OCI-LY7 (cell line): ENCODE measurements around the gene NSUN2. TPM values are rescaled to one million over a fixed set of nuclear protein-coding genes. Genes with fewer than 3 reads are reported as not detected.

Experiments
- BruUV-seq: library from RNA; stranded (reverse); fragments of 400-500 nt; replicated peaks from 2 replicates; lab custom pipeline; 2021; lab: Mats Ljungman, UMichigan
- CTCF ChIA-PET: fragments of 300-600 bp; sonication (Branson Sonifier 250); formaldehyde crosslinking; loops from one replicate; lab custom pipeline; 2022; ENCODE audit warnings: antibody characterized with exemption; ENCODE audit not compliant: unreplicated experiment; lab: Charles Lee
- POLR2A ChIA-PET: fragments of 300-600 bp; sonication (Branson Sonifier 250); formaldehyde crosslinking; loops from one replicate; lab custom pipeline; 2022; ENCODE audit warnings: antibody characterized with exemption; lab: Charles Lee
- DNase-seq: peaks from one replicate; pipeline ENCODE4 v3.0.0-alpha.2; 2015; ENCODE audit warnings: low spot score
- H2AFZ ChIP-seq: fragments of 200-600 bp; sonication (generic), shearing (Covaris generic); 2 replicates; pipeline ENCODE4 v1.6.1; 2014; ENCODE audit warnings: mild to moderate bottlenecking, antibody characterized with exemption, low read length, moderate library complexity
- H3K27ac ChIP-seq: fragments of 200-600 bp; sonication (generic); 2 replicates; pipeline ENCODE4 v1.5.1; 2014; ENCODE audit warnings: mixed run types, low read depth, mild to moderate bottlenecking, moderate library complexity, low read length, inconsistent platforms; ENCODE audit not compliant: poor library complexity, severe bottlenecking
- H3K36me3 ChIP-seq: fragments of 200-600 bp; sonication (generic); 2 replicates; pipeline ENCODE4 v1.6.1; 2014; ENCODE audit warnings: mild to moderate bottlenecking, antibody characterized with exemption, low read length, moderate library complexity, mixed read lengths; ENCODE audit not compliant: insufficient read depth
- H3K4me1 ChIP-seq: fragments of 200-600 bp; sonication (generic); 2 replicates; pipeline ENCODE4 v1.5.1; 2014; ENCODE audit warnings: mild to moderate bottlenecking, low read length; ENCODE audit not compliant: insufficient read depth, poor library complexity, severe bottlenecking
- H3K4me2 ChIP-seq: fragments of 200-600 bp; sonication (generic); 2 replicates; pipeline ENCODE4 v1.6.1; 2014; ENCODE audit warnings: mild to moderate bottlenecking, low read length
- H3K4me3 ChIP-seq: fragments of 200-600 bp; sonication (generic); 2 replicates; pipeline ENCODE4 v1.5.1; 2014; ENCODE audit warnings: mild to moderate bottlenecking, low read depth, low read length; ENCODE audit not compliant: poor library complexity, severe bottlenecking
- H3K79me2 ChIP-seq: fragments of 200-600 bp; sonication (generic); 2 replicates; pipeline ENCODE4 v1.6.1; 2016; ENCODE audit warnings: low read depth, mild to moderate bottlenecking, low read length, moderate library complexity, mixed read lengths; ENCODE audit not compliant: insufficient read depth
- H3K9me2 ChIP-seq: fragments of 200-600 bp; sonication (generic); 2 replicates; pipeline ENCODE4 v1.6.1; 2016; ENCODE audit warnings: mild to moderate bottlenecking, low read length, mixed read lengths; ENCODE audit not compliant: insufficient read depth
- H3K9me3 ChIP-seq: fragments of 200-600 bp; sonication (generic); 2 replicates; pipeline ENCODE4 v1.6.1; 2014; ENCODE audit warnings: mild to moderate bottlenecking, mixed run types, low read length, mixed read lengths
- H4K20me1 ChIP-seq: fragments of 200-600 bp; sonication (generic); 2 replicates; pipeline ENCODE4 v1.6.1; 2014; ENCODE audit warnings: mild to moderate bottlenecking, antibody characterized with exemption, low read length, moderate library complexity, mixed read lengths; ENCODE audit not compliant: insufficient read depth
- EZH2phosphoT487 ChIP-seq: fragments of 200-600 bp; sonication (generic); IDR thresholded peaks from 2 replicates; pipeline ENCODE4 v1.6.1; 2018; ENCODE audit warnings: low read depth, borderline replicate concordance, mild to moderate bottlenecking, mixed run types, antibody characterized with exemption, low read length, moderate library complexity, mixed read lengths
- intact Hi-C: fragments of 100-400 bp; cut with micrococcal nuclease; formaldehyde crosslinking; loops from one replicate; pipeline ENCODE4 v1.10.0; 2022; ENCODE audit not compliant: unreplicated experiment
- total RNA-seq, 2 experiments: library from RNA; depleted of rRNA in 1 of 2; stranded (reverse); fragments of >200 nt in 1 of 2; shearing (Covaris generic) in 1 of 2; gene quantifications; 2 replicates each; pipeline ENCODE4 v1.2.3, GENCODE V29; 2014 to 2022
- TF ChIP-seq, protein P1 (sequence below): fragments of 200-600 bp; sonication (generic); conservative IDR thresholded peaks from 2 replicates; pipeline ENCODE4 v1.5.1; 2014; ENCODE audit warnings: mild to moderate bottlenecking, antibody characterized with exemption, low read length, moderate library complexity, mixed read lengths

NSUN2 gene
- total RNA-seq, 2 experiments from 2014 or later = 88.9 to 139 TPM

GRCh38 chr5:6557807-6558575, 74.9 kb downstream of the NSUN2 start:
- no peak overlapping the region for H2AFZ ChIP-seq
- no peaks in the 10 kb centered on the region for H3K4me1 ChIP-seq
- no peaks in the 10 kb centered on the region for H3K36me3 ChIP-seq
- intact Hi-C loops = no loop called here
- no peak for TF ChIP-seq EZH2phosphoT487
- TF ChIP-seq, protein P1, sequence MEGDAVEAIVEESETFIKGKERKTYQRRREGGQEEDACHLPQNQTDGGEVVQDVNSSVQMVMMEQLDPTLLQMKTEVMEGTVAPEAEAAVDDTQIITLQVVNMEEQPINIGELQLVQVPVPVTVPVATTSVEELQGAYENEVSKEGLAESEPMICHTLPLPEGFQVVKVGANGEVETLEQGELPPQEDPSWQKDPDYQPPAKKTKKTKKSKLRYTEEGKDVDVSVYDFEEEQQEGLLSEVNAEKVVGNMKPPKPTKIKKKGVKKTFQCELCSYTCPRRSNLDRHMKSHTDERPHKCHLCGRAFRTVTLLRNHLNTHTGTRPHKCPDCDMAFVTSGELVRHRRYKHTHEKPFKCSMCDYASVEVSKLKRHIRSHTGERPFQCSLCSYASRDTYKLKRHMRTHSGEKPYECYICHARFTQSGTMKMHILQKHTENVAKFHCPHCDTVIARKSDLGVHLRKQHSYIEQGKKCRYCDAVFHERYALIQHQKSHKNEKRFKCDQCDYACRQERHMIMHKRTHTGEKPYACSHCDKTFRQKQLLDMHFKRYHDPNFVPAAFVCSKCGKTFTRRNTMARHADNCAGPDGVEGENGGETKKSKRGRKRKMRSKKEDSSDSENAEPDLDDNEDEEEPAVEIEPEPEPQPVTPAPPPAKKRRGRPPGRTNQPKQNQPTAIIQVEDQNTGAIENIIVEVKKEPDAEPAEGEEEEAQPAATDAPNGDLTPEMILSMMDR = no peak
- DNase-seq = no peak
- CTCF ChIA-PET = no interaction called here
- no TSS peak for BruUV-seq
- no peaks in the 10 kb centered on the region for H3K9me2 ChIP-seq
- H3K4me2 ChIP-seq = no peak overlapping the region
- POLR2A ChIA-PET = no interaction called here
- no peaks in the 10 kb centered on the region for H3K79me2 ChIP-seq
- H3K27ac ChIP-seq = no peak overlapping the region
- H3K4me3 ChIP-seq = no peak overlapping the region
- no peaks in the 10 kb centered on the region for H3K9me3 ChIP-seq
- no peaks in the 10 kb centered on the region for H4K20me1 ChIP-seq

DNA sequence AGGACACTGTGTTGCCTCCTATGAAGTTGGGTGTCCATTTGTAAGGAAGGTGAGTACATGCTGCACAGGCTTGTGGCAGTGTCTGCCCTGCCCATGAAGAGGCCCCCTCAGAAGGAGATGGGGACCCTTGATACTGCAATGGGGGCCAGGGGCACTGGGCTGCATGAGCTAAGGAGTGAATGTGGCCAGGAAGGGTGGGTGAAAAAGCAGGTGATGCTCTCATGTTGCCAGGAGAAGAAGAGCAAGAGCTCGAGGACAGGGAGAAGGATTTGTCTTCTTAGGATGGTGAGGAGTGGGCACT, 76.1 kb downstream of the NSUN2 start:
- no peak for DNase-seq
- Histone ChIP-seq H3K4me1 (no peaks in the 10 kb centered on the region), H3K4me2 (no peak overlapping the region), H3K27ac (no peak overlapping the region), H3K4me3 (no peak overlapping the region), H3K9me2 (no peaks in the 10 kb centered on the region), H3K9me3 (no peaks in the 10 kb centered on the region), H3K79me2 (no peaks in the 10 kb centered on the region), H2AFZ (no peak overlapping the region), H3K36me3 (no peaks in the 10 kb centered on the region), H4K20me1 (no peaks in the 10 kb centered on the region)
- POLR2A ChIA-PET = no interaction called here
- intact Hi-C loops = no loop called here
- no peak for TF ChIP-seq EZH2phosphoT487
- TF ChIP-seq, protein P1 = no peak
- no TSS peak for BruUV-seq
- CTCF ChIA-PET = no interaction called here

GRCh38 chr5:6556089-6556801, 76.6 kb downstream of the NSUN2 start:
- BruUV-seq = no TSS peak
- H3K36me3 ChIP-seq = no peaks in the 10 kb centered on the region
- H3K79me2 ChIP-seq = no peaks in the 10 kb centered on the region
- POLR2A ChIA-PET = no interaction called here
- H3K9me2 ChIP-seq = no peaks in the 10 kb centered on the region
- CTCF ChIA-PET = no interaction called here
- H3K27ac ChIP-seq = no peak overlapping the region
- no peak overlapping the region for H3K4me3 ChIP-seq
- no peak for TF ChIP-seq EZH2phosphoT487
- TF ChIP-seq, protein P1 = no peak
- no peak for DNase-seq
- no peaks in the 10 kb centered on the region for H4K20me1 ChIP-seq
- intact Hi-C loops = no loop called here
- no peak overlapping the region for H2AFZ ChIP-seq
- no peak overlapping the region for H3K4me2 ChIP-seq
- no peaks in the 10 kb centered on the region for H3K9me3 ChIP-seq
- H3K4me1 ChIP-seq = no peaks in the 10 kb centered on the region
